HPDE6-E6E7 (cell line): ENCODE measurements around the gene RPS6KB2.
"Not testable (repeated sequence)": the region's sequence is repeated elsewhere in the genome, so short reads cannot be mapped to it uniquely, and the experiment has no call there.

ENCODE experiments used
- DNase-seq: peaks from one replicate; pipeline ENCODE4 v3.0.0; 2011; ENCODE audit warnings: missing footprints; ENCODE audit errors: extremely low spot score

The RPS6KB2 gene

DNA sequence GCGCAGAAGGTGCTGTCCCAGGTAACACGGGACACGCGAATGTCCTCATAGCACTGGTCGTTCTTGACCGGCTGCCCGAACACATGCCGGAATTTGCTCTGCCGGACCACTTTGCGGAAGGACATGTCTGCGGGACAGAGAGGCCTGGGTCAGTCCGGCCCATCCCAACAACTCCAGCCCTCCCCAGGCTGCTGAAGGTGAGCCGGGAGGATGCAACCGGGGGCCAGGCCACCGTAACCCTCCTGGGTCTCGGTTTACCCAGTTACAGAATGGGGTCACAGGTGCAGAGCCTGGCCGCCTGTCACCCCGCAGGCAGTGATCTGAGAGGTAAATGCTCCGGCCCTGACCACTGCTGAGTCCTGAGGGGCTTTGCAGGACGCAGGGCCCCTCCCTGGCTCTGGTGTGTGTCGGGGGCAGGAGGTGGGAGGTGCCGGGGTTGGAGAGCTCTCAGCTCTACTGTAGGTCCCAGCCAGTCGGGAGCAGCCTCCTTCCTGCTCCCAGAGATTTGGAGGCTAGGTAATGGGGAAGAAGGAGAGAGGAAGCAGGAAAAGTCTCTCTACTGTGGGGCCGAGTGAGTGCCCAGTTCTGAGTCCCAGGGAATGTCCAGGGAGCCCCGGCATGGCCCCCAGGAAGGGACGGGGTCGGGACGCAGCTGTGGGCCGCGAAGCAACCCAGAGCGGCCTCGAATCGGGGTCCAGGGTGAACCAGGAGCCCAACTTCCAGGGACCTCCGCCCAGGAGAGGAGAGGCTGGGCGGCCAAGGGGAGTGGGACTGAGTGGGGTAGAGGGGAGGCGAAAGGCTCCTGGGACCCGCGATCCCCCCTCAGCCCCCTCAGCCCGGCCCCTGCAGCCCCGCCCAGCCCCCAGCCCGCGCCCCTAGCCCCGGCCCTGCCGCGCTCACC is 14.5 kb downstream of the RPS6KB2 start:
- DNase-seq, result no peak

DNA sequence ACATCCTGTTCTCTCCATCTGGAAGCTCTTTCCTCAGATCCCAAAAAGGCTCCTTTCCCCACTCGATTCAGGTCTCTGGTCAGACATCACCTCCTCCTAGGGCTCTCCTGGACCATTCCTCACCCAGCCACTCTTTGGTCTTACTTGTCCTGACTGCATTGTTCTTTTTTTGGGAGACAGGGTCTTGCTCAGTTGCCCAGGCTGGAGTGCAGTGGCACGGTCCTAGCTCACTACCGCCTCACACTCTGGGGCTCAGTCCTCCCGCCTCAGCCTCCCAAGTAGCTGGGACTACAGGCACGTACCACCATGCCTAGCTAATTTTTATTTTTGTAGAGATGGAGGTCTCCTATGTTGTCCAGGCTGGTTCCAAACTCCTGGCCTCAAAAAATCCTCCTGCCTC is 17.2 kb downstream of the RPS6KB2 start:
- no peak for DNase-seq

DNA sequence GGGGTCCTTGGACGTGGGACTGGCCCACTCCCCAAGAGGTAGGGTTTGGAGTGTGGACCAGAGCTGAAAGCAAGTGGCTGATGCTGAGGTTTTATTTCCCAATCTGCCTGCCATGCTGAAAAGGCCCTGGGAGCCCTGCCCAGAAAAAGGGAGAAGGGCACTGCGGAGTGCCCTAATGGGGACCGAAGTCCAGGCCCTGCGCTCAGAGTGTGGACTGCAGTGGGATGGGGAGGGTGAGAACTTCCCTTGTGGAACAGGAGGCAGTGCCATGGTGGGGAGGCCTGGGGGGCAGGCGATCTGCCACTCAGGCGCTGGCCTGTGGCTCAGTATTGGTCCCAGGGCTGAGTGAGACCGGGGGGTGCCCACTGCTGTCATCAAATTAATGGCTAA is 19.9 kb downstream of the RPS6KB2 start:
- DNase-seq, result no peak

GRCh38 chr11:67449116-67449844 is 21.0 kb downstream of the RPS6KB2 start:
- no peak for DNase-seq

- no peak for DNase-seq
Measured at GRCh38 chr11:67450796-67451657, 22.7 kb downstream of the RPS6KB2 start.

DNA sequence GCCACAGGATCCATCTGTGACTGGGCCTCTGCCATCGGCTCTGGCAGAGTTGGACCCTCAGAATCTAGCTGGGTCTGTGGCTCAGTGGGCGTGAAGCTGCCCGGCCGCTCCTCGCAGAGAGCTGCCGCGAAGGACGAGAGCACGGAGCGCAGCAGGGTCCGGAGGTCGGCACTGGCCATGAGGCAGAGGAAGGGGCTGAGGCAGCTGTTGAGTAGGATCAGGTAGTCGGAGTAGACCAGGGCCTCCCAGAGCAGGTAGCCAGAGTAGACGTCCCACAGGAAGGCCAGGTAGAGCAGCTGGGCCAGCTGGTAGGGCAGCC is 23.3 kb downstream of the RPS6KB2 start:
- DNase-seq, result no peak

DNA sequence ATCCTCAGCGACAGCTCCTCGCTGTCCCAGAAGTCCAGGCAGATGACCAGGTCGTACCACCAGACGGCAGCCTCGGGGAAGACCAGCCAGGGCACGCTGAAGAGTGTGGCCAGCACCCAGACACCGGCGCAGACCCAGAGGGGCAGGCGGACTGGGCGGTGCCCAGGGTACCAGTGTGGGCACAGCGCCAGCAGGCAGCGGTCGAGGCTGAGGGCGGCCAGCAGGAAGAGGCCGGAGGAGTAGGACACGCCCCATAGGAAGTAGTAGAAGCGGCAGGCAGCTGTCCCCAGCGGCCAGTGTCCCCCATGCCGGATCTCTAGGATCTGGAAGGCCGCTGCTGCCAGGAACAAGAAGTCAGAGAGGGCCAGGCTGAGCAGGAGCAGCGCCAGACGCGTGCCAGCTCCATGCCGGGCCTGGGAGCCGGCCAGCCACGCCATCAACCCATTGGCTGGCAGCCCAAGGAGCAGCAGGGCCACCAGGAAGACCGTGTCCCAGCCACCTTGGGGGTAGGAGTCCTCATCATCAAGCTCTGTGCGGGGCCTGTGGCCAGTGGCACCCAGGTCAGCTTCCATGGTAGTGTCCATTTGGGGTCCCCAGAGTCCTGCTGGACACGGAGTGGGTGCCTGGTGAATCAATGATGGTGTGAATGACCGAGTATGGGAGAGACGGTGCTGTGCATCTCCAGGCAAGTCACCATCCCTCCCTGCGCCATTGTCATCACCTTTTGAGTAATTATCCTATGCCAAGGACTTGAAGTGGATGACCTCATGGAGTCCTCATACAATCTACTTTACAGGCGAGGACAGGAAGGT is 24.1 kb downstream of the RPS6KB2 start, which contains the start of gene GPR152:
TSS of gene GPR152 (minus strand) at position 589 of the 812 bp plus-strand sequence. CDS start at position 584, 5 bp downstream.
- DNase-seq, result no peak

GRCh38 chr11:67453816-67454732 is 25.8 kb downstream of the RPS6KB2 start:
- DNase-seq, result no peak

DNA sequence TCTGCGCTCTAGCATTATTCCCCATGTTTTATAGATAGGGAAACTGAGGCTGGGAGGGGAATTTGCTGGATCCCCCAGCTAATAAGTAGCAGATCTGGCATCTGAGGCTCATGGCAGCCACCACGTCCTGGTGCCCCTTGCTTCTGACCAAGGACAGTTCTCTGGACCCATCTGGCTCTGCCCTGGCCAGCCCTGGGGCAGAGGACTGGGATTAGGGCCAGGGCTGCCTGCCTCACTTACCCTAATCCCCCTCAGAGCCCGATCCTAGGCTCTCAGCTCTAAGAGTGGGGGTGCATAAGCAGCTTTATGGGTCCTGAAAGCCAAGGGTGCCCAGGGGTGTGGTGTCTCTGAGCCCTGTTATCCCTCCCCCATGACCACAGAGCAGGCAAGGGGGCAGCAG is 26.8 kb downstream of the RPS6KB2 start, which contains the start of gene CABP4:
TSS of gene CABP4 (plus strand) at position 301 of the 400 bp plus-strand sequence. CDS start at position 371, 70 bp downstream.
- DNase-seq, result no peak

GRCh38 chr11:67456068-67456705 is 27.9 kb downstream of the RPS6KB2 start:
- DNase-seq, result no peak

- DNase-seq, result no peak
Measured at GRCh38 chr11:67457453-67457852, 29.2 kb downstream of the RPS6KB2 start.

- DNase-seq, result no peak
Measured at GRCh38 chr11:67458266-67458665, 30.0 kb downstream of the RPS6KB2 start.

- DNase-seq, result no peak
Measured at GRCh38 chr11:67463186-67463585, 34.9 kb downstream of the RPS6KB2 start.

- DNase-seq, result peak; percentile 92
Measured at GRCh38 chr11:67463680-67464410, 35.6 kb downstream of the RPS6KB2 start.

GRCh38 chr11:67464411-67465188 is 36.3 kb downstream of the RPS6KB2 start:
- peak; percentile 95 for DNase-seq

DNA sequence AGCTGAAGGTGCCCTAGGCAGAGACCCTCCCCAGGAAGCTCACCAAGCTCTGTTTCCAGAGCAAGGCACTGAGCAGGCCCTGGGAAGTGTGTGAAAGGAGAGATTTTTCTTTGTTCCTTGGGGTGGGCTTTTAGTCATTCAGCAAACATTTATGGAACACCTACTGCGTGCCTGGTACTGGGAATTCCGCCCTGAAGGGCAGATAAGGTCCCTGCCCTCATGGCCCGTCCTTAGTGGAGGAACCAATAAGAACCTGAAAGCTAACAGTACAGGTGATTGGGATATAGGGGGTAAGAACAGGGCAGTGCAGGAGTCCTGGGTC is 36.9 kb downstream of the RPS6KB2 start:
- no peak for DNase-seq

DNA sequence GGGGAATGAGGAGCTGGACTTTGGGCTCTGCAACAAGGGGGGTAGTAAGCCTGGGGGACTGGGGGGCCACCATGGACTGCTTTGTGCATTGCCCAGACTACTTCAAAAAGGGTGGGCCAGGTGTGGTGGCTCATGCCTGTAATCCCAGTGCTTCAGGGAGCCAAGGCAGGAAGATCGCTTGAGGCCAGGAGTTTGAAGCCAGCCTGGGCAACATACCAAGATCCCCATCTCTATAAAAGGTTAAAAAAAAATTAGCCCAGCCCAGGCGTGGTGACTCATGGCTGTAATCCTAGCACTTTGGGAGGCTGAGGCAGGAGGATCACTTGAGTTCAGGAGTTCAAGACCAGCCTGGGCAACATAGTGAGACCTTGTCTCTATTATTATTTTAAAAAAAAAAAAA is 37.2 kb downstream of the RPS6KB2 start:
- not testable (repeated sequence) for DNase-seq

DNA sequence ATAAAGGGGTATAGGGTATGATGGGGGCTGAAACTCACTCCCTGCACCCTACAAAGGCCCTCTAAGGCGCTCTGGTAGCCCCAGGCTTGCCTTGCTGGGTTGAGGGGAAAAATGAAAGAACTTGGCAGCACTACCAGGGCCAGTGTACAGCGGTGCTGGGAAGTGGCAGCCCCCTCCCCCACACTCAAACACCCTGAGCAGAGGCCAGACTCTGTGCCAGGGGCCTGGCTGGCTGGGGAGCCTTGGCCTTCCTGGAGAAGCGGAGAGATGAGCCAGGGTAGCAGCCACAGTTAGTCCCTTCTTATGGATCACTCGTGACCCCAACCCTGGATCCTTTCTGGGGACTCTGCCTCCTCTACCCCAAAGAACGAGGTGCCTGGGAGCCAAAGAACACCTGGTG is 38.1 kb downstream of the RPS6KB2 start:
- DNase-seq, result no peak
